ENCODE measurements around the gene PLOD3.

GRCh38 chr7:101156866-101157589, 60.4 kb downstream of the PLOD3 start:
- TF ChIP-seq, protein P1, sequence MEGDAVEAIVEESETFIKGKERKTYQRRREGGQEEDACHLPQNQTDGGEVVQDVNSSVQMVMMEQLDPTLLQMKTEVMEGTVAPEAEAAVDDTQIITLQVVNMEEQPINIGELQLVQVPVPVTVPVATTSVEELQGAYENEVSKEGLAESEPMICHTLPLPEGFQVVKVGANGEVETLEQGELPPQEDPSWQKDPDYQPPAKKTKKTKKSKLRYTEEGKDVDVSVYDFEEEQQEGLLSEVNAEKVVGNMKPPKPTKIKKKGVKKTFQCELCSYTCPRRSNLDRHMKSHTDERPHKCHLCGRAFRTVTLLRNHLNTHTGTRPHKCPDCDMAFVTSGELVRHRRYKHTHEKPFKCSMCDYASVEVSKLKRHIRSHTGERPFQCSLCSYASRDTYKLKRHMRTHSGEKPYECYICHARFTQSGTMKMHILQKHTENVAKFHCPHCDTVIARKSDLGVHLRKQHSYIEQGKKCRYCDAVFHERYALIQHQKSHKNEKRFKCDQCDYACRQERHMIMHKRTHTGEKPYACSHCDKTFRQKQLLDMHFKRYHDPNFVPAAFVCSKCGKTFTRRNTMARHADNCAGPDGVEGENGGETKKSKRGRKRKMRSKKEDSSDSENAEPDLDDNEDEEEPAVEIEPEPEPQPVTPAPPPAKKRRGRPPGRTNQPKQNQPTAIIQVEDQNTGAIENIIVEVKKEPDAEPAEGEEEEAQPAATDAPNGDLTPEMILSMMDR (IDR thresholded peaks at IDR 0.05; ENCODE audit: extremely low read depth in 1 of 2, insufficient read depth in 1 of 2, low read depth in 1 of 2, low read length in 2 of 2), result no peak
- TF ChIP-seq POLR2A (IDR thresholded peaks at IDR 0.05; ENCODE audit: low read depth, low read length), result no peak
- no peak for TF ChIP-seq EZH2 (IDR thresholded peaks at IDR 0.05; ENCODE audit: borderline replicate concordance, low read depth, low read length, severe bottlenecking)
- TF ChIP-seq POLR2AphosphoS5 (IDR thresholded peaks at IDR 0.05; ENCODE audit: insufficient read depth, low read depth, low read length), result no peak
- TF ChIP-seq, protein P2, sequence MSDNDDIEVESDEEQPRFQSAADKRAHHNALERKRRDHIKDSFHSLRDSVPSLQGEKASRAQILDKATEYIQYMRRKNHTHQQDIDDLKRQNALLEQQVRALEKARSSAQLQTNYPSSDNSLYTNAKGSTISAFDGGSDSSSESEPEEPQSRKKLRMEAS (IDR thresholded peaks at IDR 0.05; ENCODE audit: insufficient read depth, insufficient read length), result no peak
- no peak for TF ChIP-seq JUN (IDR thresholded peaks at IDR 0.05; ENCODE audit: borderline replicate concordance, insufficient read depth, insufficient read length, low read depth)
- no peak for TF ChIP-seq GATA2 (IDR thresholded peaks at IDR 0.05; ENCODE audit: insufficient read depth, insufficient read length, low read depth, low read length)
